Osteoblast (primary cell): ENCODE data around the gene SOX6. TPM values are rescaled to one million over a fixed set of nuclear protein-coding genes. Genes with fewer than 3 reads are reported as not detected.

Experiments used
- DNase-seq: peaks from one replicate; pipeline ENCODE4 v3.0.0; 2011; ENCODE audit warnings: low spot score, mixed read lengths; ENCODE audit not compliant: insufficient read length; ENCODE audit errors: missing footprints
- H2AFZ ChIP-seq: 2 replicates; pipeline ENCODE4 v1.6.0; 2011; ENCODE audit warnings: mild to moderate bottlenecking, low read length
- H3K27ac ChIP-seq: 2 replicates; pipeline ENCODE4 v1.5.1; 2011; ENCODE audit warnings: mild to moderate bottlenecking, low read depth, low read length, moderate library complexity
- H3K27me3 ChIP-seq: 2 replicates; pipeline ENCODE4 v1.6.0; 2012; ENCODE audit warnings: mild to moderate bottlenecking, control low read depth, inconsistent platforms, low read length, moderate library complexity; ENCODE audit not compliant: insufficient read depth
- H3K36me3 ChIP-seq: 2 replicates; pipeline ENCODE4 v1.5.1; 2011; ENCODE audit warnings: mild to moderate bottlenecking, low read length, control low read depth, moderate library complexity; ENCODE audit not compliant: insufficient read depth
- H3K4me1 ChIP-seq: 2 replicates; pipeline ENCODE4 v1.5.1; 2011; ENCODE audit warnings: mild to moderate bottlenecking, low read length, control low read depth, moderate library complexity; ENCODE audit not compliant: insufficient read depth
- H3K4me2 ChIP-seq: 2 replicates; pipeline ENCODE4 v1.6.0; 2011; ENCODE audit warnings: mild to moderate bottlenecking, low read length; ENCODE audit not compliant: insufficient read depth
- H3K4me3 ChIP-seq: fragments of 200-600 bp; sonication (generic); 3 replicates; pipeline ENCODE4 v1.5.1; 2012; ENCODE audit warnings: mild to moderate bottlenecking, low read length, inconsistent platforms; ENCODE audit not compliant: insufficient read depth
- H3K79me2 ChIP-seq: 2 replicates; pipeline ENCODE4 v1.6.0; 2012; ENCODE audit warnings: mild to moderate bottlenecking, low read length, control low read depth, inconsistent platforms; ENCODE audit not compliant: insufficient read depth
- H3K9me3 ChIP-seq: 2 replicates; pipeline ENCODE4 v1.5.1; 2011; ENCODE audit warnings: low read depth, low read length, control low read depth
- H4K20me1 ChIP-seq: 2 replicates; pipeline ENCODE4 v1.6.0; 2012; ENCODE audit warnings: mild to moderate bottlenecking, low read length, control low read depth; ENCODE audit not compliant: insufficient read depth
- total RNA-seq: library from RNA; depleted of rRNA; stranded (reverse); fragments of >200 nt; gene quantifications from 2 replicates; pipeline ENCODE4 v1.2.3, GENCODE V29; 2012
- TF ChIP-seq, protein P1 (sequence below): IDR thresholded peaks from 2 replicates; pipeline ENCODE4 v1.5.1; 2011; ENCODE audit warnings: mild to moderate bottlenecking, low read depth, low read length, moderate library complexity; ENCODE audit errors: extremely low read depth

Gene SOX6
- total RNA-seq, 1 donor: 3.3 TPM

GRCh38 chr11:16382638-16383380, 26.5 kb upstream of the SOX6 start:
- Histone ChIP-seq H3K36me3 (no peaks in the 10 kb centered on the region), H2AFZ (no peak overlapping the region), H3K4me1 (no peaks in the 10 kb centered on the region), H3K9me3 (no peaks in the 10 kb centered on the region), H3K4me2 (no peak overlapping the region), H3K79me2 (no peaks in the 10 kb centered on the region), H3K27ac (no peak overlapping the region), H4K20me1 (no peaks in the 10 kb centered on the region), H3K4me3 (no peak overlapping the region), H3K27me3 (no peaks in the 10 kb centered on the region)
- DNase-seq: no peak
- TF ChIP-seq, protein P1, sequence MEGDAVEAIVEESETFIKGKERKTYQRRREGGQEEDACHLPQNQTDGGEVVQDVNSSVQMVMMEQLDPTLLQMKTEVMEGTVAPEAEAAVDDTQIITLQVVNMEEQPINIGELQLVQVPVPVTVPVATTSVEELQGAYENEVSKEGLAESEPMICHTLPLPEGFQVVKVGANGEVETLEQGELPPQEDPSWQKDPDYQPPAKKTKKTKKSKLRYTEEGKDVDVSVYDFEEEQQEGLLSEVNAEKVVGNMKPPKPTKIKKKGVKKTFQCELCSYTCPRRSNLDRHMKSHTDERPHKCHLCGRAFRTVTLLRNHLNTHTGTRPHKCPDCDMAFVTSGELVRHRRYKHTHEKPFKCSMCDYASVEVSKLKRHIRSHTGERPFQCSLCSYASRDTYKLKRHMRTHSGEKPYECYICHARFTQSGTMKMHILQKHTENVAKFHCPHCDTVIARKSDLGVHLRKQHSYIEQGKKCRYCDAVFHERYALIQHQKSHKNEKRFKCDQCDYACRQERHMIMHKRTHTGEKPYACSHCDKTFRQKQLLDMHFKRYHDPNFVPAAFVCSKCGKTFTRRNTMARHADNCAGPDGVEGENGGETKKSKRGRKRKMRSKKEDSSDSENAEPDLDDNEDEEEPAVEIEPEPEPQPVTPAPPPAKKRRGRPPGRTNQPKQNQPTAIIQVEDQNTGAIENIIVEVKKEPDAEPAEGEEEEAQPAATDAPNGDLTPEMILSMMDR: no peak

GRCh38 chr11:16382186-16382585, 25.8 kb upstream of the SOX6 start:
- Histone ChIP-seq H3K27me3 (no peaks in the 10 kb centered on the region), H3K36me3 (no peaks in the 10 kb centered on the region), H3K9me3 (no peaks in the 10 kb centered on the region), H3K4me2 (no peak overlapping the region), H2AFZ (no peak overlapping the region), H3K27ac (no peak overlapping the region), H4K20me1 (no peaks in the 10 kb centered on the region), H3K4me3 (no peak overlapping the region), H3K79me2 (no peaks in the 10 kb centered on the region), H3K4me1 (no peaks in the 10 kb centered on the region)
- DNase-seq: no peak
- TF ChIP-seq, protein P1: no peak

DNA sequence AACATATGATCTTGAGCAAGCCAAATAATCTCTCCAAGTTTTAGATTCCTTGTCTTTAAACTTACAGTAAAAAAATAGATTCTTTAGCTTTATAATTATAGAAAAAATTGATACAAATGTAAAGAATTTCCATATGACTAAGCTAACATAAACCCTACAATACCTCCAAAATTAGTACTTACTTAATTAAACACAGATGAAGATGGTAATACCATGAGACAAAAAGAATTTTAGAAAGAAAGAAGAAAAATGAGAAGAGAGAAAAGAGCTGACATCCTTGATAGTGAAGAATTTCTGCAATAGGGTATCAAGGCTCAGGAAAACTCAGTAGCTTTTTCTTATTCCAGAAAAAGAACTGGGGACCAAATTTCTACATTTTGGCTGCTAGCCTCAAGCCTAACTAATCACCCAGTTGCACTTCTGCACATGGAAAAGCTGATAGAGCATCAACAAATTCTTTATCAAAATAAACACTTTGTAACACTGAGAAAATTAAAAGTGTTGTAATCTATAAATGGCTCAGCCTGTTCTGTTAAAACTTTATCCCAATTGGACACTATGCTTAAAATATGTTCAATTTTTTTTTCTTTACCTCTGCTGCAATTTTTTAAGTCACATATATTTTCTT, 24.7 kb upstream of the SOX6 start:
- no peaks in the 10 kb centered on the region for H3K4me1 ChIP-seq

GRCh38 chr11:16378906-16379305, 22.6 kb upstream of the SOX6 start:
- Histone ChIP-seq H3K79me2 (no peaks in the 10 kb centered on the region), H3K4me1 (no peaks in the 10 kb centered on the region), H3K4me2 (no peak overlapping the region), H3K4me3 (no peak overlapping the region), H3K27me3 (no peaks in the 10 kb centered on the region), H3K36me3 (no peaks in the 10 kb centered on the region), H4K20me1 (no peaks in the 10 kb centered on the region), H2AFZ (no peak overlapping the region), H3K9me3 (no peaks in the 10 kb centered on the region), H3K27ac (no peak overlapping the region)
- no peak for DNase-seq
- TF ChIP-seq, protein P1: no peak

More for the DNA sequence above, 24.7 kb upstream of the SOX6 start:
- Histone ChIP-seq H4K20me1 (no peaks in the 10 kb centered on the region), H3K79me2 (no peaks in the 10 kb centered on the region), H3K4me3 (no peak overlapping the region), H3K27me3 (no peaks in the 10 kb centered on the region), H3K36me3 (no peaks in the 10 kb centered on the region), H3K27ac (no peak overlapping the region), H2AFZ (no peak overlapping the region), H3K9me3 (no peaks in the 10 kb centered on the region), H3K4me2 (no peak overlapping the region)
- DNase-seq: no peak
- TF ChIP-seq, protein P1: no peak
